Skeletal muscle tissue (tissue), 4 donors: Measurements from ENCODE around the gene SLC35A5. TPM values are rescaled to one million over a fixed set of nuclear protein-coding genes. Genes with fewer than 3 reads are reported as not detected.
"Not testable (repeated sequence)": the region's sequence is repeated elsewhere in the genome, so short reads cannot be mapped to it uniquely, and the experiment has no call there.

ENCODE experiments used
- H3K27ac ChIP-seq: one replicate; pipeline ENCODE4 v1.7.0; 2013; ENCODE audit warnings: mild to moderate bottlenecking, low read depth, low read length, inconsistent platforms
- H3K27me3 ChIP-seq, 3 donors: one replicate each; pipeline ENCODE4 v1.7.0; 2013; ENCODE audit warnings: low read length in 3 of 3; ENCODE audit not compliant: control insufficient read depth in 3 of 3, insufficient read depth in 3 of 3
- H3K36me3 ChIP-seq, 3 donors: one replicate each; pipeline ENCODE4 v1.7.0; 2013; ENCODE audit warnings: low read length in 3 of 3; ENCODE audit not compliant: control insufficient read depth in 3 of 3, insufficient read depth in 3 of 3
- H3K4me1 ChIP-seq, 3 donors: one replicate each; pipeline ENCODE4 v1.7.0; 2013; ENCODE audit warnings: low read length in 3 of 3, mild to moderate bottlenecking in 3 of 3; ENCODE audit not compliant: control insufficient read depth in 3 of 3, insufficient read depth in 3 of 3
- H3K4me3 ChIP-seq, 3 donors: one replicate each; pipeline ENCODE4 v1.7.0; 2013; ENCODE audit warnings: low read length in 3 of 3
- H3K9ac ChIP-seq, 3 donors: one replicate each; pipeline ENCODE4 v1.7.0; 2013; ENCODE audit warnings: low read length in 3 of 3, mild to moderate bottlenecking in 3 of 3, moderate library complexity in 2 of 3, low read depth in 1 of 3
- H3K9me3 ChIP-seq, 3 donors: one replicate each; pipeline ENCODE4 v1.7.0; 2013; ENCODE audit warnings: low read length in 3 of 3; ENCODE audit not compliant: control insufficient read depth in 3 of 3
- total RNA-seq: library from RNA; depleted of rRNA; stranded (reverse); fragments of >200 nt; gene quantifications from one replicate; pipeline ENCODE4 v1.2.3, GENCODE V29; 2014
- donor health status: Osteomylitis.

Gene SLC35A5, protein sequence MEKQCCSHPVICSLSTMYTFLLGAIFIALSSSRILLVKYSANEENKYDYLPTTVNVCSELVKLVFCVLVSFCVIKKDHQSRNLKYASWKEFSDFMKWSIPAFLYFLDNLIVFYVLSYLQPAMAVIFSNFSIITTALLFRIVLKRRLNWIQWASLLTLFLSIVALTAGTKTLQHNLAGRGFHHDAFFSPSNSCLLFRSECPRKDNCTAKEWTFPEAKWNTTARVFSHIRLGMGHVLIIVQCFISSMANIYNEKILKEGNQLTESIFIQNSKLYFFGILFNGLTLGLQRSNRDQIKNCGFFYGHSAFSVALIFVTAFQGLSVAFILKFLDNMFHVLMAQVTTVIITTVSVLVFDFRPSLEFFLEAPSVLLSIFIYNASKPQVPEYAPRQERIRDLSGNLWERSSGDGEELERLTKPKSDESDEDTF
- 17.7 TPM for total RNA-seq

- H3K36me3 ChIP-seq, result peaks cover 0 to 7% (median 3%) of the 10 kb centered on the region in 3 donors
- peaks cover 7 to 26% (median 18%) of the 10 kb centered on the region in 3 donors for H3K4me1 ChIP-seq
- peak within 1 kb of the TSS; percentile 80 to 99 (median 99) for H3K4me3 ChIP-seq
- H3K27ac ChIP-seq, result peak within 1 kb of the TSS; percentile 93
- no peaks in the 10 kb centered on the region for H3K9me3 ChIP-seq
- H3K27me3 ChIP-seq, result no peaks in the 10 kb centered on the region
- peak within 1 kb of the TSS; percentile 84 to 99 (median 96) for H3K9ac ChIP-seq
These were observed at the start of gene SLC35A5, which contains the start of gene ATG3 for GRCh38 chr3:112561734-112562529. Gene SLC35A5 (plus strand): TSS chr3:112562045. CDS start chr3:112563404, 1,359 bp downstream. Gene ATG3 (minus strand): TSS chr3:112561962. CDS start chr3:112561528, 434 bp downstream.

- H3K4me1 ChIP-seq, result no peaks in the 10 kb centered on the region
- H3K36me3 ChIP-seq, result no peaks in the 10 kb centered on the region
- H3K9me3 ChIP-seq, result no peaks in the 10 kb centered on the region
- no peak overlapping the region for H3K27ac ChIP-seq
- no peak overlapping the region for H3K9ac ChIP-seq
- H3K27me3 ChIP-seq, result no peaks in the 10 kb centered on the region
- no peak overlapping the region for H3K4me3 ChIP-seq
These were observed 49.5 kb upstream of the SLC35A5 start for GRCh38 chr3:112512320-112512719.

GRCh38 chr3:112514527-112515128 is 47.2 kb upstream of the SLC35A5 start:
- H3K27me3 ChIP-seq, result no peaks in the 10 kb centered on the region
- H3K9me3 ChIP-seq, result no peaks in the 10 kb centered on the region
- H3K27ac ChIP-seq, result no peak overlapping the region
- H3K9ac ChIP-seq, result no peak overlapping the region
- H3K36me3 ChIP-seq, result no peaks in the 10 kb centered on the region
- no peak overlapping the region for H3K4me3 ChIP-seq
- no peaks in the 10 kb centered on the region for H3K4me1 ChIP-seq

DNA sequence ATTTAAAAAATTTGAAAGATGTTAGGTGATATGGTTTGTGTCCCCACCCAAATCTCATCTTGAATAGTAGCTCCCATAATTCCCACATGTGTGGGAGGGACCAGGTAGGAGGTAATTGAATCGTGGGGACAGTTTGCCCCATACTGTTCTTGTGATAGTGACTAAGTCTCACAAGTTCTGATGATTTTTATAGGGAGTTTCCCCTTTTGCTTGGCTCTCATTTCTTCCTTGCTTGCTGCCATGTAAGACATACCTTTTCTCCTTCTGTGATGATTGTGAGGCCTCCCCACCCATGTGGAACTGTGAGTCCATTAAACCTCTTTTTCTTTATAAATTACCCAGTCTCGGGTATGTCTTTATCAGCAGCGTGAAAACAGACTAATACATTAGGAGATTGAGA is 42.9 kb upstream of the SLC35A5 start:
- H3K9me3 ChIP-seq, H3K4me3 ChIP-seq, H3K27ac ChIP-seq, H3K4me1 ChIP-seq, H3K9ac ChIP-seq, H3K27me3 ChIP-seq, H3K36me3 ChIP-seq: not testable (repeated sequence)

DNA sequence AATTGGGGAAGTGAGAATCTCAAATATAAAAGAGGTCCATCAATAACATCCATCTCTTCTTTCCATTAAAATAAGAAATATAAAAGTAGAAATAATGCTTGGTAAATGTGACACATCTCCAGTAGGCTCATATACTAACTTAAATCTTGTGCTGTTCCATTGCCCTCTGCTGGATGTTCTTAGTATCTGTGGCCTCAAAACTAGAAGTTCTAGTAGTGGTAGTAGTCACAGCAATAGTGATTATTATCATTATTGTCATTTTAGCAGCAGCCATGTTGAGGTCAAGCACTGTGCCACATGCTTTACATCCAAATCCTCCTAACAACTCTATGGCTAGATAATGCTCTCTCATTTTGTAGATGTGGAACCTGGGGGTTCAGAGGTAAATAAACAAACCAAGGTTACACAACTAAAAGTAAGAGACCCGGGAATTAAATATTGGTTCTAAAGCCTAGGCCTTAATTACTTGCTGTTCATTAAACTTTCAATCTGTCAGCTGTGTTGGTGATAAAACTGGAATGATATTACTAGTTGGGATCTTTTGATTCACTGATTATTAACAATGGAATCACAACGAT is 42.3 kb upstream of the SLC35A5 start:
- no peaks in the 10 kb centered on the region for H3K9me3 ChIP-seq
- H3K27me3 ChIP-seq, result no peaks in the 10 kb centered on the region

GRCh38 chr3:112524127-112524526 is 37.7 kb upstream of the SLC35A5 start:
- H3K4me3 ChIP-seq, H3K4me1 ChIP-seq, H3K27ac ChIP-seq, H3K27me3 ChIP-seq, H3K9ac ChIP-seq, H3K9me3 ChIP-seq: not testable (repeated sequence)
- peaks cover 8 to 13% (median 11%) of the 10 kb centered on the region in 3 donors for H3K36me3 ChIP-seq

More for the DNA sequence above, 42.3 kb upstream of the SLC35A5 start:
- Histone ChIP-seq H3K36me3 (no peaks in the 10 kb centered on the region), H3K27ac (no peak overlapping the region), H3K9ac (no peak overlapping the region), H3K4me3 (no peak overlapping the region), H3K4me1 (no peaks in the 10 kb centered on the region)

DNA sequence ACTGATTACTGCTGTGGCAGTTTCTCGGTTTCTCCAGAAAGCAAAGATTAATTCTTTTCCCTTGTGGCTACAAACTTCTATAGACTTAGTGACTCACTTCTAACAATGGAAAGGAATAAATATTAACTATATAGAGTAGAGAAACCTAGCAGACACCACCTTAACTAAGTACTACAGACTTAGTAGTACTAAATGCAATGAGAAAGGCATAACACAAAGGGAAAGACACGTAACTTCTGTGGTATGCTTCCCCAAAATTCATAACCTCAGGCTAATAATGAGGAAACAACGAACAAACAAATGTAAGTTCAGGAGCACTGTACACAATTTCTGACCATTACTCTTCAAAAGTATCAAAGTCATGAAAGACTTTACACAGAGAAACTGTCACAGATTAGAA is 31.3 kb upstream of the SLC35A5 start:
- no peaks in the 10 kb centered on the region for H3K27me3 ChIP-seq
- H3K9me3 ChIP-seq, result no peaks in the 10 kb centered on the region
- no peak overlapping the region for H3K27ac ChIP-seq
- H3K36me3 ChIP-seq, result peaks cover 11 to 33% (median 28%) of the 10 kb centered on the region in 3 donors
- H3K4me1 ChIP-seq, result no peaks in the 10 kb centered on the region
- H3K9ac ChIP-seq, result no peak overlapping the region
- no peak overlapping the region for H3K4me3 ChIP-seq

DNA sequence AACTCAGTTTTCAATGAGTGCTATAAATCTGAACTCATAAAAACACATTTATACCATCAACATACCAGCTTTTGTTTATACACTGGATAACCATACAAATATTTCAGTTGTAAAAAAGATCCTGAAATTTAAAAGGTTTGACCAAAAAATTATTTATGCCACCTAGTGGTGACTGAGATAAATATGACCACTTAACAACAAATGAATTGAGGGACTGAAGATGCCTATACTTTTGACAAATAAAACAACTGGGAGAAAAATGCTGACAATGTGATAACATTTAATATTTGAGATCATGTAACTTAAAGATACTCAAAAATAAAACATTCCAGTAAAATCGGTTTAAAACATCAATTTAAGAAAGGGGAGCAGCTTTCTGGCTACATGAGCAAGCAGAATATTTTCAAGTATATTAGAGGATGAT is 30.5 kb upstream of the SLC35A5 start:
- no peaks in the 10 kb centered on the region for H3K4me1 ChIP-seq
- no peaks in the 10 kb centered on the region for H3K9me3 ChIP-seq
- peaks cover 12 to 39% (median 29%) of the 10 kb centered on the region in 3 donors for H3K36me3 ChIP-seq
- no peaks in the 10 kb centered on the region for H3K27me3 ChIP-seq
- H3K4me3 ChIP-seq, result no peak overlapping the region
- H3K9ac ChIP-seq, result no peak overlapping the region
- no peak overlapping the region for H3K27ac ChIP-seq

DNA sequence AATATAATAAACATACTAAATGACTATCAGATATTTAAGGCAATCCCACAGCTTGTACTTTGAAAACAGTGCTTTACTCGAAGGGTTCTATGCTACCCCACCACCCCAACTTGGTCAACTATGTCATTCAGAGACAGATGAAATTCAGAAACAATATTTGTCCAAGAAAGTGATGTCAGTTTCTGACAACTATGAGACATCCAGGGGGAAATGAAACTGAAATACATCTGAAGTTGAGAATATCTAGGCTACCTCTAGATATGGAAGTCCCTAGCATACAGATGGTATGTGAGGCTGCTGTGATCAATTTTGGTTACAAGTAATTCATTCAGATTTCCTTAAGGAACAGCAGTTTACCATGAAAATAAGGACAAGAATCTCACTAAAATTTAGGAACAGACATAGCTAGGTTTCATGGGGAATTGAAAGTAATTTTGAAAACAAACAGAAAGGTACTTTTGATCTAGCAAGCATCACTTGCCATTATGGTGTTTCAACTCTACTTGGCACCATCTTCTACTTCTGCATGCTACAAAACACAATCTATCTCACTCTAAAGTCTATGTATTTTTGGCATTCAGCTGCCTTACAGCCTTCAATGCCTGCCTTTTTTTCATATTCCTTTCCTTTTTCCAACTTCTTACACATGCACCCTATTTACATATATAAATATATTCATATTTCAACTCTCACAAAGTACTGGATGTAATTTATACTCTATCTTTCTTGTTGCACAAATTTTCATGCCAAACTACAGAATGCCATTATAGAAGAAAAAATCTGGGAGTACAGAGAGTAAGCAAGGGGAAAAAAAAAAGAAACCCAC is 21.8 kb upstream of the SLC35A5 start:
- Histone ChIP-seq H3K27me3 (no peaks in the 10 kb centered on the region), H3K9me3 (no peaks in the 10 kb centered on the region), H3K27ac (no peak overlapping the region), H3K9ac (no peak overlapping the region), H3K4me1 (no peaks in the 10 kb centered on the region), H3K4me3 (no peak overlapping the region), H3K36me3 (peaks cover 6 to 17% (median 14%) of the 10 kb centered on the region in 3 donors)
